Gastroesophageal sphincter (tissue), 3 donors: Measurements from ENCODE around the gene PPFIA1.

ENCODE experiments used
- CTCF ChIP-seq, 4 experiments: fragments of 200-600 bp in 2 of 4; fragments of 450-650 bp in 2 of 4; sonication (generic) in 1 of 4; IDR thresholded peaks; one replicate each; pipeline ENCODE4 v1.5.1; 2017 to 2019; ENCODE audit warnings: antibody characterized with exemption in 4 of 4, mild to moderate bottlenecking in 2 of 4, moderate library complexity in 2 of 4
- POLR2A ChIP-seq, 2 donors: fragments of 450-650 bp; IDR thresholded peaks; one replicate each; pipeline ENCODE4 v1.6.1; 2017; ENCODE audit warnings: antibody characterized with exemption in 2 of 2, mild to moderate bottlenecking in 2 of 2, moderate library complexity in 1 of 2

- TF ChIP-seq POLR2A (IDR thresholded peaks at IDR 0.05) (no peak), CTCF (IDR thresholded peaks at IDR 0.05) (no peak)
These were observed 49.0 kb downstream of the PPFIA1 start for GRCh38 chr11:70319396-70320076.
